Mucosa of descending colon (tissue), 3 donors: ENCODE results near the gene KDM4B. TPM values are rescaled to one million over a fixed set of nuclear protein-coding genes. Genes with fewer than 3 reads are reported as not detected.

Experiments used
- ATAC-seq: fragments of 200-7000 bp; cut with Tn5 transposase; one replicate; pipeline ENCODE4 v1.9.1; 2020; ENCODE audit warnings: mild to moderate bottlenecking, moderate library complexity
- DNase-seq, 3 donors: peaks; one replicate each; pipeline ENCODE4 v3.0.0-alpha.2; 2020
- H3K36me3 ChIP-seq: fragments of 200-600 bp; one replicate; pipeline ENCODE4 v1.8.0; 2021; ENCODE audit warnings: low read depth, mild to moderate bottlenecking
- H3K4me1 ChIP-seq: fragments of 200-600 bp; one replicate; pipeline ENCODE4 v1.8.0; 2021; ENCODE audit warnings: low read depth, mild to moderate bottlenecking
- H3K4me3 ChIP-seq: fragments of 200-600 bp; one replicate; pipeline ENCODE4 v1.8.0; 2021; ENCODE audit warnings: mild to moderate bottlenecking
- H3K9me3 ChIP-seq: fragments of 200-600 bp; one replicate; pipeline ENCODE4 v1.8.0; 2021; ENCODE audit warnings: mild to moderate bottlenecking
- CTCF ChIP-seq: fragments of 200-600 bp; IDR thresholded peaks from one replicate; pipeline ENCODE4 v1.8.0; 2022; ENCODE audit warnings: antibody characterized with exemption, mild to moderate bottlenecking
- intact Hi-C, 2 donors: fragments of 100-400 bp; cut with DNase I in 1 of 2; cut with micrococcal nuclease in 1 of 2; formaldehyde crosslinking; loops; one replicate each; pipeline versions ENCODE4 v1.11.0 to v1.11.1; 2022; cut with DNase I, micrococcal nuclease
- total RNA-seq, 3 donors: library from RNA; stranded (reverse); fragmentation: NEBNext Ultra II Directional in 2 of 3; extraction: Animal tissue kit (Norgen Biotek cat#: 25700) in 2 of 3; gene quantifications; one replicate each; pipeline versions ENCODE4 v1.2.1 to v1.2.4, GENCODE V29; 2021 to 2023
- donor health status: DM: no; HTN: no; CAD: no; lungs with moderate emphysema.
- donor health status: DM: no; HTN: no; CAD: no.
- donor health status: DM: no; HTN: yes; CAD: no.

KDM4B gene
- total RNA-seq, 3 donors from 2014 or later: 42.7 to 53.8 (median 50.0) TPM

DNA sequence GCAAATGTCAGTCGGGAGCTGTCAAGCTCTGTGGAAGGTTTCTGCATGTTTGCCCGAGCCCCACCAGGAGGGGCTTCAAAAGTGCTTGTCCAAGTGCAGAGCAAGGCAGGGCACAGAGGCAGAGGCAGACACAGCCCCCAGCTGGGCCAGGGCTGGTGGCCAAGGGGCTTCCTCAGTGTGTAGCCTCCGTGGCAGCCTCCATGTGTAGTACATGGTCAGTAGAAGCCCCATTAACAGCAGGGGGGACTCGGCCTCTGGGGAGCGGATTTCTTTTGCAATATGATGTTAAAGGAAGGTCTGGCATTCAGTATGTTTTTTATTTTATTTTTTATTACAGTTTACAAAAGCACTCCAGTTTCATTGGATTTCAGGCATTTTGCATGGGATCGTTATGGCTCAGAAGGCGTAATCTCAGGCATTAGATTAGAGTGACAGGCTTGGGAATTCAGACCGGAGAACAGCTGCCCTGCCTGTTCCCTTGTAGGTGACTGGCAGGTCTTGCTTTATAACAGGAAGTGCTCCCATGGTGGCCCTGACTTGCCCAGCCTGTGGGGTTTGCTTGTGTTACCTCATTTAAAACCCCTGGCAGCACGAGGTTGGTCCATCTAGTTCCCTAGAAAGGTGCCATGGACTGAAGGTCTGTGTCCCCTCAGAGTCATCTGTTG is 129.2 kb downstream of the KDM4B start:
- no peak for ATAC-seq
- no peak for TF ChIP-seq CTCF

DNA sequence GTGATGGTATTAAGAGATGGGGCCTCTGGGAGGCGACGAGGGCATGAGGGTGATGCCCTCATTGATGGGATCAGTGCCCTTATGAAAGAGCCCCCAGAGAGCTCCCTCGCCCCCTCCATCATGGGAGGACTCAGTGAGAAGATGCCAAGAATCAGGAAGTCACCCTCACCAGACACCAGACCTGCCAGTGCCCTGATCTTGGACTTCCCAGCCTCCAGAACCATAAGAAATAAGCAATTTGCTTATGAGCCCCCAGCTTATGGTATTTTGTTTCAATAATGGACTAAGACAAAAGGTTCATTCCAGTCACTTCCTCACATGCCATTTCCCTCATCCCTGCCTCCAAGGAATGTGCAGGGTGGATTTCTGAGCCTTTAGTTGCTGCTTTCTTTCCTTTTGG is 129.7 kb downstream of the KDM4B start:
- TF ChIP-seq CTCF: no peak
- intact Hi-C loops: no loop called here
- Histone ChIP-seq H3K4me3 (no peak overlapping the region), H3K4me1 (no peaks in the 10 kb centered on the region), H3K9me3 (peaks cover 21% of the 10 kb centered on the region), H3K36me3 (no peaks in the 10 kb centered on the region)
- DNase-seq (no peak), ATAC-seq (no peak)

More for the DNA sequence above, 129.2 kb downstream of the KDM4B start:
- H3K9me3 ChIP-seq: peaks cover 21% of the 10 kb centered on the region
- H3K36me3 ChIP-seq: no peaks in the 10 kb centered on the region
- DNase-seq: no peak
- intact Hi-C loops: no loop called here
- H3K4me1 ChIP-seq: no peaks in the 10 kb centered on the region
- H3K4me3 ChIP-seq: no peak overlapping the region

GRCh38 chr19:5099701-5100221 is 130.8 kb downstream of the KDM4B start:
- peaks cover 21% of the 10 kb centered on the region for H3K9me3 ChIP-seq
- intact Hi-C loops: no loop called here

GRCh38 chr19:5101871-5102270 is 133.0 kb downstream of the KDM4B start:
- Histone ChIP-seq H3K4me1 (no peaks in the 10 kb centered on the region), H3K36me3 (no peaks in the 10 kb centered on the region), H3K9me3 (peaks cover 21% of the 10 kb centered on the region), H3K4me3 (no peak overlapping the region)
- no peak for TF ChIP-seq CTCF
- DNase-seq (no peak), ATAC-seq (no peak)
- intact Hi-C loops: no loop called here

More at GRCh38 chr19:5099701-5100221, 130.8 kb downstream of the KDM4B start:
- Histone ChIP-seq H3K36me3 (no peaks in the 10 kb centered on the region), H3K4me3 (no peak overlapping the region), H3K4me1 (no peaks in the 10 kb centered on the region)
- TF ChIP-seq CTCF: no peak
- ATAC-seq (no peak), DNase-seq (no peak)

- intact Hi-C loops: no loop called here
- no peak for ATAC-seq
- no peak for TF ChIP-seq CTCF
- Histone ChIP-seq H3K36me3 (no peaks in the 10 kb centered on the region), H3K4me3 (no peak overlapping the region), H3K9me3 (peaks cover 21% of the 10 kb centered on the region), H3K4me1 (no peaks in the 10 kb centered on the region)
- DNase-seq: no peak
Observed at GRCh38 chr19:5102520-5102919, 133.6 kb downstream of the KDM4B start.
